ENCODE results near the gene HYLS1.
"Not testable (repeated sequence)": the region's sequence is repeated elsewhere in the genome, so short reads cannot be mapped to it uniquely, and the experiment has no call there.

DNA sequence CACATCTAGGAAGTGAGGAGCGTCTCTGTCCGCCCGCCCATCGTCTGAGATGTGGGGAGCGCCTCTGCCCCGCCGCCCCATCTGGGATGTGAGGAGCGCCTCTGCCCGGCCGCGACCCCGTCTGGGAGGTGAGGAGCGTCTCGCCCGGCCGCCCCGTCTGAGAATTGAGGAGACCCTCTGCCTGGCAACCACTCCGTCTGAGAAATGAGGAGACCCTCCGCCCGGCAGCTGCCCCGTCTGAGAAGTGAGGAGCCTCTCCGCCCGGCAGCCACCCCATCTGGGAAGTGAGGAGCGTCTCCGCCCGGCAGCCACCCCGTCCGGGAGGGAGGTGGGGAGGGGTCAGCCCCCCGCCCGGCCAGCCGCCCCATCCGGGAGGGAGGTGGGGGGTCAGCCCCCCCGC lies 24.7 kb upstream of the HYLS1 start:
- not testable (repeated sequence) for TF ChIP-seq CTCF (conservative IDR thresholded peaks at IDR 0.05; ENCODE audit: low read depth in 2 of 2); EZH2 (IDR thresholded peaks at IDR 0.05; ENCODE audit: low read depth, unreplicated experiment); ETS1 (IDR thresholded peaks at IDR 0.05); EZH2phosphoT487 (IDR thresholded peaks at IDR 0.05; ENCODE audit: unreplicated experiment); POLR2AphosphoS5 (IDR thresholded peaks at IDR 0.05; ENCODE audit: low read depth); CREB1 (CRISPR knock-in tag; IDR thresholded peaks at IDR 0.05; ENCODE audit: low read depth); REST (IDR thresholded peaks at IDR 0.05; ENCODE audit: unreplicated experiment); NANOG (IDR thresholded peaks at IDR 0.05; ENCODE audit: borderline replicate concordance); ZNF331 (CRISPR knock-in tag; IDR thresholded peaks at IDR 0.05; ENCODE audit: low read depth); ZNF114 (CRISPR knock-in tag; IDR thresholded peaks at IDR 0.05); JUNB (IDR thresholded peaks at IDR 0.05; ENCODE audit: unreplicated experiment)

Measured in GM23338 (cell line).